GM19463 (cell line): ENCODE measurements around the gene TUBB.

Experiments used
- ATAC-seq: cut with Tn5 transposase; IDR thresholded peaks from one replicate; pipeline ENCODE4 v1.9.1; 2021; ENCODE audit warnings: mild to moderate bottlenecking, moderate library complexity; ENCODE audit not compliant: unreplicated experiment

The TUBB gene

GRCh38 chr6:30719791-30720737 lies at the start of gene TUBB:
TUBB (plus strand) TSS chr6:30720352; CDS start chr6:30720507, 155 bp downstream.
- peak; percentile 42 for ATAC-seq

- no peak for ATAC-seq
These were observed 49.2 kb upstream of the TUBB start for GRCh38 chr6:30670760-30671527.

- no peak for ATAC-seq
These were observed 47.5 kb upstream of the TUBB start, which contains the start of gene DHX16 for GRCh38 chr6:30672445-30673253. DHX16 (minus strand) TSS chr6:30673006; CDS start chr6:30672841, 165 bp downstream.

- no peak for ATAC-seq
These were observed 43.4 kb upstream of the TUBB start for GRCh38 chr6:30676660-30677285.

- ATAC-seq, result peak; percentile 45
These were observed 41.0 kb upstream of the TUBB start for GRCh38 chr6:30678964-30679726.

GRCh38 chr6:30679765-30680535 lies 40.2 kb upstream of the TUBB start:
- ATAC-seq, result no peak

- ATAC-seq, result no peak
These were observed 38.4 kb upstream of the TUBB start for GRCh38 chr6:30681766-30682142.

- peak; percentile 36 for ATAC-seq
These were observed 37.7 kb upstream of the TUBB start for GRCh38 chr6:30682143-30683117.

GRCh38 chr6:30683183-30683979 lies 36.8 kb upstream of the TUBB start:
- ATAC-seq, result no peak

DNA sequence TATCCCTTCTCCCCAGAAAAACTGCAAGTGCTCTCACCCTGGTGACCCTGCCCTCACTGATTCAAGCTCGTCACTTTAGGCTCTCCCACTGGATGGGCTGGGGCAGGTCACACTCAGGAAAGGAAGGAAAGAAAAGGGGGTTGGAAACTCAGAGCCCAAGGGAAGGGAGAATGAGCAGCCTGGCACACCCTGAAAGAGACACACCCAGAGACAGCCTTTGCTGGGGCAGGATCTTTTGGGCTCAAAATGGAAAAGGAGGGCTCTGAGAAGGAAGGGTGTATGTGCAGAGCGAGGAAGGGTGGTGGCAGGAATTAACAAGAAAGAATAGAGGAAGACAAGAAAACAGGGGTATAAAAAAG lies 36.2 kb upstream of the TUBB start:
- ATAC-seq, result no peak

DNA sequence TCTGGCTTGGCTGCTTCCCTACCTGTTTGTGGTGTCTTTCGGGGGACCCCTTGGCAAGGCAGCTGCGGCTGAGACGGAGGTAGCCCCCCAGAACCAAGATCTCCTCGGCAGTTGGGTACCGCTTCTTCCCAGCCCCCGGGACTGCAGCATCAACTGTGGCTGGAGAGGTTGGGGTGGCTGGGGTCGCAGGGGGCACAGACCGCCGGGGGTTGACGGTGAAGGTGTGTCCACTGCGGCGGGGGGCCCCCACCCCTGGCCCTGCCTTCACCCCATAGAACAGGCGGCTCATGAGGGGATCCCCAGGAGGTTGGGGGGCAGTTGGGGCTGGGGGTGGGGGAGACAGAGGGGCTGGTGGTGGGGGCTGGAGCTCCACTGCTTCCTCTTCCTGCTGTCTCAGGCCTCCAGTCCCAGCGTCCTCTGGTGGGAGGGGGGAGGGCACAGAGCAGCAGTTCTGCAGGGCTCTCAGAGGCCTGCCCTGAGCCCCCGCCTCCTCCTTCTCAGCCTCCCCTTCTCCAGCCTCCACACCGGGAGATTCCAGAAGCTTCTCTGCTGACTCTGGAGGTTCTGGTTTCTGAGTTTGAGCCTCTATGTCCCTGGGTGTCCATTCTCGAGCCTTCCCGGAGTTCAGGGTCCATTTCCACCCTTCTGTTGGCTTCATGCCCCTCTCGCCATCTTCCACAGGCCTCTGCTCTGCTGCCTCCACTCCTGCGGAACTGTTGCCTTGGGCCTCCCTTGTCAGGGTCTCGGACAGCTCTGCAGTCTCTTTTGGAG lies 35.6 kb upstream of the TUBB start:
- ATAC-seq, result no peak

GRCh38 chr6:30685157-30686008 lies 34.8 kb upstream of the TUBB start:
- ATAC-seq, result no peak

GRCh38 chr6:30686009-30686907 lies 33.9 kb upstream of the TUBB start, which contains the start of gene PPP1R18:
PPP1R18 (minus strand) TSS chr6:30686645; CDS start chr6:30686018, 627 bp downstream.
- no peak for ATAC-seq
